Endothelial cell of umbilical vein (primary cell): ENCODE measurements around the gene GPANK1. TPM values are rescaled to one million over a fixed set of nuclear protein-coding genes. Genes with fewer than 3 reads are reported as not detected.

Source experiments
- BruUV-seq: library from RNA; stranded (reverse); fragments of 400-500 nt; replicated peaks from 2 replicates; lab custom pipeline; 2021; lab: Mats Ljungman, UMichigan
- CTCF ChIA-PET: fragments of 300-600, 350-600 bp; sonication (Branson Sonifier 250); formaldehyde crosslinking; loops from one replicate; lab custom pipeline; 2021; ENCODE audit warnings: antibody characterized with exemption, inconsistent platforms; lab: Charles Lee
- POLR2A ChIA-PET: fragments of 300-600, 350-600 bp; sonication (Branson Sonifier 250); formaldehyde crosslinking; loops from one replicate; lab custom pipeline; 2021; ENCODE audit warnings: antibody characterized with exemption, inconsistent platforms; lab: Charles Lee
- DNase-seq: peaks from one replicate; pipeline ENCODE4 v3.0.0-alpha.2; 2011; ENCODE audit warnings: low read depth, low spot score
- FAIRE-seq: peaks from 2 replicates; lab custom pipeline; 2011; peaks lifted over from hg19 to GRCh38; lab: Jason Lieb, UNC
- H2AFZ ChIP-seq: 2 replicates; pipeline ENCODE4 v1.6.0; 2012; ENCODE audit warnings: low read depth, low read length, control low read depth, inconsistent platforms
- H3K27ac ChIP-seq: 2 replicates; pipeline ENCODE4 v1.5.1; 2011; ENCODE audit warnings: low read depth, mild to moderate bottlenecking, control low read depth, low read length, moderate library complexity; ENCODE audit not compliant: insufficient read depth
- H3K27me3 ChIP-seq, 2 experiments: 2 replicates each; pipeline versions ENCODE4 v1.6.0 to v1.6.1; 2011; ENCODE audit warnings: low read length in 2 of 2, mixed read lengths in 1 of 2; ENCODE audit not compliant: control insufficient read depth in 2 of 2, insufficient read depth in 2 of 2
- H3K36me3 ChIP-seq, 2 experiments: 2 replicates in 1 of 2; 3 replicates in 1 of 2; pipeline ENCODE4 v1.5.1; 2011; ENCODE audit warnings: low read length in 2 of 2, mild to moderate bottlenecking in 1 of 2, moderate library complexity in 1 of 2; ENCODE audit not compliant: control insufficient read depth in 2 of 2, insufficient read depth in 2 of 2; ENCODE audit errors: extremely low read depth in 1 of 2
- H3K4me1 ChIP-seq: 3 replicates; pipeline ENCODE4 v1.5.1; 2011; ENCODE audit warnings: mild to moderate bottlenecking, low read length; ENCODE audit not compliant: control insufficient read depth, insufficient read depth; ENCODE audit errors: extremely low read depth
- H3K4me2 ChIP-seq: 2 replicates; pipeline ENCODE4 v1.6.1; 2011; ENCODE audit warnings: low read length, control low read depth, mixed read lengths; ENCODE audit not compliant: insufficient read depth
- H3K4me3 ChIP-seq, 3 experiments: fragments of 200-600 bp in 1 of 3; sonication (generic), shearing (Covaris generic) in 1 of 3; replicated peaks in 1 of 3; 2 replicates each; pipeline ENCODE4 v1.5.1; 2011 to 2016; ENCODE audit warnings: control low read depth in 3 of 3, low read length in 3 of 3, mild to moderate bottlenecking in 2 of 3, inconsistent platforms in 1 of 3, low read depth in 1 of 3, moderate library complexity in 1 of 3; ENCODE audit not compliant: insufficient read depth in 1 of 3
- H3K79me2 ChIP-seq: 2 replicates; pipeline ENCODE4 v1.6.0; 2012; ENCODE audit warnings: low read length, inconsistent platforms; ENCODE audit not compliant: control insufficient read depth, insufficient read depth
- H3K9ac ChIP-seq: replicated peaks from 2 replicates; pipeline ENCODE3; 2011; ENCODE audit warnings: low read length, control low read depth; ENCODE audit not compliant: insufficient read depth; ENCODE audit errors: extremely low read depth
- H3K9me1 ChIP-seq: replicated peaks from 3 replicates; pipeline ENCODE4 v1.6.0; 2011; ENCODE audit warnings: mild to moderate bottlenecking, low read length; ENCODE audit not compliant: control insufficient read depth, insufficient read depth; ENCODE audit errors: extremely low read depth
- H3K9me3 ChIP-seq: replicated peaks from 2 replicates; pipeline ENCODE4 v1.5.1; 2012; ENCODE audit warnings: low read length, inconsistent platforms; ENCODE audit not compliant: control insufficient read depth, insufficient read depth
- H4K20me1 ChIP-seq: replicated peaks from 2 replicates; pipeline ENCODE3; 2011; ENCODE audit warnings: mild to moderate bottlenecking, low read length; ENCODE audit not compliant: control insufficient read depth, insufficient read depth; ENCODE audit errors: extremely low read depth
- EZH2 ChIP-seq: IDR thresholded peaks from 2 replicates; pipeline ENCODE4 v1.6.1; 2012; ENCODE audit warnings: borderline replicate concordance, low read depth, mild to moderate bottlenecking, moderate library complexity, low read length, inconsistent platforms; ENCODE audit not compliant: severe bottlenecking
- FOS ChIP-seq: IDR thresholded peaks from 2 replicates; pipeline ENCODE4 v1.6.1; 2011; ENCODE audit warnings: mild to moderate bottlenecking, low read length, moderate library complexity, borderline replicate concordance; ENCODE audit not compliant: insufficient read depth
- GATA2 ChIP-seq: IDR thresholded peaks from 2 replicates; pipeline ENCODE4 v1.7.0; 2011; ENCODE audit warnings: low read depth, mild to moderate bottlenecking, moderate library complexity, mixed read lengths, low read length; ENCODE audit not compliant: insufficient read length, insufficient read depth
- JUN ChIP-seq: IDR thresholded peaks from 2 replicates; pipeline ENCODE4 v1.6.1; 2011; ENCODE audit warnings: borderline replicate concordance, low read depth; ENCODE audit not compliant: insufficient read length, insufficient read depth
- MYC ChIP-seq: IDR thresholded peaks from one replicate; pipeline ENCODE4 v1.6.1; 2011; ENCODE audit warnings: mild to moderate bottlenecking, low read depth, low read length
- POLR2A ChIP-seq: IDR thresholded peaks from 2 replicates; pipeline ENCODE4 v1.6.1; 2012; ENCODE audit warnings: low read depth, mild to moderate bottlenecking, control low read depth, low read length
- POLR2AphosphoS5 ChIP-seq: IDR thresholded peaks from 2 replicates; pipeline ENCODE4 v1.6.1; 2012; ENCODE audit warnings: low read depth, mild to moderate bottlenecking, control low read depth, low read length, moderate library complexity; ENCODE audit not compliant: insufficient read depth
- dilution Hi-C: fragments of 300-500 bp; cut with MboI; formaldehyde crosslinking; loops from one replicate; pipeline ENCODE4 v1.15.0; 2019; ENCODE audit warnings: low sequenced_read_pairs; ENCODE audit not compliant: extremely low pct_ligation_motif_present
- intact Hi-C: fragments of 100-400 bp; cut with micrococcal nuclease; formaldehyde crosslinking; loops from one replicate; pipeline ENCODE4 v1.10.0; 2022
- polyA plus RNA-seq, 4 experiments: library from polyadenylated mRNA; depleted of rRNA in 3 of 4; stranded (reverse) in 3 of 4; unstranded in 1 of 4; fragments of >200 nt; gene quantifications; 2 replicates each; pipeline versions ENCODE4 v1.2.1 to v1.2.3, GENCODE V29; 2011 to 2012; ENCODE audit warnings: missing spikeins in 1 of 4
- total RNA-seq: library from RNA; stranded (reverse); gene quantifications from 2 replicates; pipeline ENCODE4 v1.2.3, GENCODE V29; 2021
- TF ChIP-seq, protein P1 (sequence below): IDR thresholded peaks from 2 replicates; pipeline ENCODE4 v1.6.1; 2011; ENCODE audit not compliant: insufficient read depth, insufficient read length
- TF ChIP-seq, protein P2 (sequence below), 2 donors: IDR thresholded peaks; 1 replicate in 1 of 2; 2 replicates in 1 of 2; pipeline ENCODE4 v1.5.1; 2011; ENCODE audit warnings: low read length in 2 of 2, mild to moderate bottlenecking in 2 of 2, moderate library complexity in 2 of 2, control low read depth in 1 of 2, inconsistent platforms in 1 of 2, low read depth in 1 of 2; ENCODE audit not compliant: insufficient read depth in 1 of 2; ENCODE audit errors: extremely low read depth in 1 of 2

GPANK1 gene
- total and polyA plus RNA-seq, 2 donors (not counting 3 experiments of a cell fraction or from before 2014, with no cell fraction given): 12.6 to 17.5 TPM

DNA sequence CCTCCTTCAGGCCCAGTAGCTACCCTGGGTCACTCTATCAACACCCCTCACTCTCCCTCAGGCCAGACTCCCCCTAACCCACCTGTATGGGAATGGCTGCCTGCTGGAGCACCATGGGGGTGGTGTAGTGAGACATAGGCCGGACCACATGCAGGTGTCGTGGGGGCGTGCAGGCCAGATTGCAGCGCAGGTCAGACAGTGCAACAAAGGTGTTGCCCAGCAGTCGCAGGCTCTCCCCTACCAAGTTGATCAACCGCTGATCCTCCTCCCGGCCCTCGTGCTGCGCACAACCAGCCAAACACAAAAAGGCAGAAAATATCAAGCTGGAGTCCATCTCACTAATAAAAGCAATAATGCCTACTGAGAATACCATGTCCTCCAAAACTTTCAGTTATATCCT lies 19.5 kb downstream of the GPANK1 start:
- FAIRE-seq: no peak
- TF ChIP-seq FOS: no peak
- no peak for TF ChIP-seq GATA2
- no peak for TF ChIP-seq POLR2A
- TF ChIP-seq, protein P1, sequence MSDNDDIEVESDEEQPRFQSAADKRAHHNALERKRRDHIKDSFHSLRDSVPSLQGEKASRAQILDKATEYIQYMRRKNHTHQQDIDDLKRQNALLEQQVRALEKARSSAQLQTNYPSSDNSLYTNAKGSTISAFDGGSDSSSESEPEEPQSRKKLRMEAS: no peak
- no peak for TF ChIP-seq MYC
- TF ChIP-seq JUN: no peak
- TF ChIP-seq EZH2: no peak
- no peak for TF ChIP-seq POLR2AphosphoS5
- Histone ChIP-seq H3K36me3 (peaks cover 30 to 67% of the 10 kb centered on the region in 2 experiments), H3K4me2 (no peak overlapping the region), H3K9me3 (no peaks in the 10 kb centered on the region), H2AFZ (no peak overlapping the region), H3K4me3 (no peak overlapping the region), H3K27me3 (no peaks in the 10 kb centered on the region), H4K20me1 (no peaks in the 10 kb centered on the region), H3K27ac (no peak overlapping the region), H3K79me2 (peaks cover 12% of the 10 kb centered on the region), H3K9ac (no peak overlapping the region), H3K9me1 (no peaks in the 10 kb centered on the region), H3K4me1 (no peaks in the 10 kb centered on the region)
- intact Hi-C loops: no loop called here
- BruUV-seq: no TSS peak
- POLR2A ChIA-PET: no interaction called here
- dilution Hi-C loops: no loop called here
- DNase-seq: no peak
- CTCF ChIA-PET: no interaction called here

DNA sequence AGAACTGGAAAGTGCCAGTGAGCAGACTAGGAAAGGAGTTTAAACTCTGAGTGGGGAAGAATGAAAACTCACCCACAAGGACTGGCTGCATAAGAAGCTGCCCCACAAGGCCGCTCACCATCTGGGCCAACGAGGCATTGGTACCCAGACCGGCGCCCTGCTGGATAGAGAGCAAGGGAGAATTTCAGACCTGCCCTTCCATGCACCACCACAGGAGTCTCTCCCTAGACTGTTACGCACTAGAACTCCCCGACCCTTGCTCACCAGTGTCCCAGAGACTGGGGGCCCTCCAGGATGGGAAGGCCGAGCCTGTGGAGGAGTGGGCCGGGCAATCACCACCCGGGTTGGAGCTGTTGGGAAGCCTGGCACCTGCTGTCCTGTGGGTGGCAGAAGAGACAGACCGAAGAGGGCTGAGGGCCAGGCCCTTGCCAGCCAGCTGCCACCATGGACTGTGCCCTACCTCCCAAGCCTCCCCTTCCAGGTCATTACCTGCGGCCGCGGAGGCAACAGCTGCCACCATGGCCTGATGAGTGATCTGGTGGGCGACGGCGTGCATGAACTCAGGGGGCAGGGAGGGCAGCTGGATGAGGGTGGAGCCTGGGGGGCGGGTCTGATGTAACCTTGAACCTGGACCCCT lies 20.9 kb downstream of the GPANK1 start:
- FAIRE-seq (no peak), DNase-seq (no peak)
- no peaks in the 10 kb centered on the region for H3K27me3 ChIP-seq
- no peak overlapping the region for H3K4me2 ChIP-seq
- TF ChIP-seq FOS: no peak
- TF ChIP-seq POLR2A: no peak
- TF ChIP-seq EZH2: no peak
- TF ChIP-seq POLR2AphosphoS5: no peak
- TF ChIP-seq GATA2: no peak
- no peak for TF ChIP-seq JUN
- TF ChIP-seq, protein P1: no peak
- no peak for TF ChIP-seq MYC
- TF ChIP-seq, protein P2, sequence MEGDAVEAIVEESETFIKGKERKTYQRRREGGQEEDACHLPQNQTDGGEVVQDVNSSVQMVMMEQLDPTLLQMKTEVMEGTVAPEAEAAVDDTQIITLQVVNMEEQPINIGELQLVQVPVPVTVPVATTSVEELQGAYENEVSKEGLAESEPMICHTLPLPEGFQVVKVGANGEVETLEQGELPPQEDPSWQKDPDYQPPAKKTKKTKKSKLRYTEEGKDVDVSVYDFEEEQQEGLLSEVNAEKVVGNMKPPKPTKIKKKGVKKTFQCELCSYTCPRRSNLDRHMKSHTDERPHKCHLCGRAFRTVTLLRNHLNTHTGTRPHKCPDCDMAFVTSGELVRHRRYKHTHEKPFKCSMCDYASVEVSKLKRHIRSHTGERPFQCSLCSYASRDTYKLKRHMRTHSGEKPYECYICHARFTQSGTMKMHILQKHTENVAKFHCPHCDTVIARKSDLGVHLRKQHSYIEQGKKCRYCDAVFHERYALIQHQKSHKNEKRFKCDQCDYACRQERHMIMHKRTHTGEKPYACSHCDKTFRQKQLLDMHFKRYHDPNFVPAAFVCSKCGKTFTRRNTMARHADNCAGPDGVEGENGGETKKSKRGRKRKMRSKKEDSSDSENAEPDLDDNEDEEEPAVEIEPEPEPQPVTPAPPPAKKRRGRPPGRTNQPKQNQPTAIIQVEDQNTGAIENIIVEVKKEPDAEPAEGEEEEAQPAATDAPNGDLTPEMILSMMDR (IDR thresholded peaks at IDR 0.05; ENCODE audit: extremely low read depth in 1 of 2, insufficient read depth in 1 of 2, low read depth in 1 of 2, low read length in 2 of 2): no peak
- H3K9me1 ChIP-seq: no peaks in the 10 kb centered on the region
- H4K20me1 ChIP-seq: no peaks in the 10 kb centered on the region
- peaks cover 31 to 70% of the 10 kb centered on the region in 2 experiments for H3K36me3 ChIP-seq
- H3K9me3 ChIP-seq: no peaks in the 10 kb centered on the region
- dilution Hi-C loops: no loop called here
- ChIA-PET POLR2A (interaction anchor here (0.8 kb wide), 1 partner anchor 9 kb away, joined by 3 read pairs; no protein-coding TSS in a partner anchor), CTCF (interaction anchor here (0.9 to 1.0 kb wide), 2 partner anchors 93 to 126 kb away, joined by 3 to 4 read pairs; no protein-coding TSS in a partner anchor)
- H3K9ac ChIP-seq: no peak overlapping the region
- no peak overlapping the region for H2AFZ ChIP-seq
- BruUV-seq: no TSS peak
- H3K27ac ChIP-seq: no peak overlapping the region
- no peaks in the 10 kb centered on the region for H3K4me1 ChIP-seq
- H3K79me2 ChIP-seq: no peaks in the 10 kb centered on the region
- no peak overlapping the region for H3K4me3 ChIP-seq
- intact Hi-C loops: no loop called here
